Fibroblast of lung (primary cell): ENCODE results near the gene ITPKC.

Experiments used
- CTCF ChIP-seq, 2 donors: IDR thresholded peaks in 1 of 2; conservative IDR thresholded peaks in 1 of 2; 1 replicate in 1 of 2; 2 replicates in 1 of 2; pipeline ENCODE4 v1.5.1; 2011 to 2012; ENCODE audit warnings: low read length in 2 of 2, control low read depth in 1 of 2, inconsistent platforms in 1 of 2, low read depth in 1 of 2, mild to moderate bottlenecking in 1 of 2
- EZH2 ChIP-seq: IDR thresholded peaks from 2 replicates; pipeline ENCODE4 v1.5.1; 2012; ENCODE audit warnings: low read length, control low read depth, mild to moderate bottlenecking; ENCODE audit errors: missing control alignments

- no peak for TF ChIP-seq CTCF (conservative IDR thresholded peaks at IDR 0.05 in 1 of 2, IDR thresholded peaks at IDR 0.05 in 1 of 2; ENCODE audit: low read depth in 1 of 2, low read length in 2 of 2)
- no peak for TF ChIP-seq EZH2
Measured at GRCh38 chr19:40724315-40724714, 7.4 kb downstream of the ITPKC start.
